ENCODE results near the gene KRT81. TPM values are rescaled to one million over a fixed set of nuclear protein-coding genes. Genes with fewer than 3 reads are reported as not detected.
"Not testable (repeated sequence)": the region's sequence is repeated elsewhere in the genome, so short reads cannot be mapped to it uniquely, and the experiment has no call there.

The KRT81 gene
- polyA plus RNA-seq, 4 donors: not detected

DNA sequence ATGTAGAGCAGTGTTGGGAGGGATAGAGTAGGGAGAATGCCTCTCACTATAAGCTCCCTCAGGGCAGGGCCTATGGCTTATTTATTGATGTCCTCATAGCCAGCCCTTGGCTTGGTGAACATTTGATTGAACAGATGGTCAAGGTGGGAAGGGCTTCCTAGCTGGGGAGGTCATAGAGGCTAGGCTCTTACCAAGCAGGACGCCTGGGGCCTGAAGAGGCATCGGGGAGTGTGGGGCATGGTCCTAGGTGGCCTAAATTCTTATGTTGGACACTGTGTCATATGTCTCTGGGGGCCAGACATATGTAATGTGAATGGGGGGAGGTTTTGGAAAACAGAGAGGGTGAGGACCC lies 34.8 kb downstream of the KRT81 start:
- no peak for DNase-seq (ENCODE audit: low read depth in 4 of 4, low spot score in 3 of 4)

DNA sequence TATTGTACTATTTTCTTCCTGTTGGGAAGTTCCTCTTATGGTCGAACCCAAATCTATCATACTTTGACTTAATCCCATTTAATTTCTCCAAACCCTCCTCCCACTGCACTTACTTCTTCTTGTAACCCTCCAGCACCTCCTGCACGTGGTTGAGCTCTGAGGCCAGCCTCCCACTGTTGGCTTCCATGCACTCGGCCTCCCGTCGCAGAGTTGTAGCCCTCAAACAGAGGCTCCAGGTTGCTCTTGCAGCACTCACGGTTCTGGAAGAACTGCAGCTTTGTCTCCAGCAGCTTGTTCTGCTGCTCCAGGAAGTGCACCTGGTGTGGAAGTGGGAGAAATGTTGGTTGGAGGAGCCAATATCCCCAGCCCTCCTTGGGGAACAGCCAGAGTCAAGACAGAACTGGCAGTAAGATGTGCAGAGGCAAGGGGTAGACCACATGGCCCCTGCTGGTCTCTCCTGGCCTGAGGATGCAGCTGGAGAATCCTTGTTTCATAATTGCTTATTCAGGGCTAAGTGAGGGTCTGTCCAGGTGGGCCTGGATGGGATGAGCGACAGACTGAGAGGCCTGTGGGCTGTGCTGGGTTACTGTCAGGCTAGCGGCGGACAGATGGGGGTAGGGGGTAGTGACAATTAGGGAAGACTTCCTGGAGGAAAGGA lies 35.3 kb downstream of the KRT81 start:
- no peak for DNase-seq (ENCODE audit: low read depth in 4 of 4, low spot score in 3 of 4)

DNA sequence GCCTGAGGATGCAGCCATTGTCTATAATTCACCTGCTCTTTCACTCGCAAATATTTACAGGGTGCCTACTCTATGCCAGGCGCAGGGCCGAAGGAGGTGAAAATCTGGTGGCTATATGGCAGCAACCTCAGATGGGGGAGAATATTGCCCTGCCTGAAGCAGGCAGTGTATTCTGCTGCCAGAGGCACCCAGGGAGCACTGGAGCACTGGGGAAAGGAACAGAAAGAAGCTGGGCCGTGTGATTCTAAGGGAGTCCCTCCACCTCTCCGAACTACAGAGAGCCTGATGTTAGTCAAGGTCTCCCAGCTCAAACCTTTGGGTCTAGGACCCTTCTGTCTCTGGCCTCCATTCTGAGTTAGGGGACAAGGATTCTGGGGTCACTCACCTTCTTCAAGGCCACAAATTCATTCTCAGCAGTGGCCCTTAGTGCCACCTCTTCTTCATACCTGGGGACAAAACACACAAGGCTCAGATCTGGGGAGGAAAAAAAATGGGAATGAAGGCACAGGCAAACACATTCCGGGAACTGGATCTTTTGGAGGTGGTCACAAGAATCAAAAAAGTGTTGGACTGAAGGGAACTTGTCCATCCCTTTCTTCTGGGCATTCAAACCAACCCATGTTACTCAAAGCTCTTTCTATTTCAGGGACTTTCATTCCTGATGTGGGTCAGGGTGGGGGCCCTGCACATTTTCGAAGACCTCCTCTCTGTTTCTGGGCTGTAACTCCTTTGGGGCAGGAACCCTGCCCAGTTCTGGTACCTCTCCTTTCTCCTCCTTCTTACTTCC lies 36.2 kb downstream of the KRT81 start:
- no peak for DNase-seq (ENCODE audit: low read depth in 4 of 4, low spot score in 3 of 4)

DNA sequence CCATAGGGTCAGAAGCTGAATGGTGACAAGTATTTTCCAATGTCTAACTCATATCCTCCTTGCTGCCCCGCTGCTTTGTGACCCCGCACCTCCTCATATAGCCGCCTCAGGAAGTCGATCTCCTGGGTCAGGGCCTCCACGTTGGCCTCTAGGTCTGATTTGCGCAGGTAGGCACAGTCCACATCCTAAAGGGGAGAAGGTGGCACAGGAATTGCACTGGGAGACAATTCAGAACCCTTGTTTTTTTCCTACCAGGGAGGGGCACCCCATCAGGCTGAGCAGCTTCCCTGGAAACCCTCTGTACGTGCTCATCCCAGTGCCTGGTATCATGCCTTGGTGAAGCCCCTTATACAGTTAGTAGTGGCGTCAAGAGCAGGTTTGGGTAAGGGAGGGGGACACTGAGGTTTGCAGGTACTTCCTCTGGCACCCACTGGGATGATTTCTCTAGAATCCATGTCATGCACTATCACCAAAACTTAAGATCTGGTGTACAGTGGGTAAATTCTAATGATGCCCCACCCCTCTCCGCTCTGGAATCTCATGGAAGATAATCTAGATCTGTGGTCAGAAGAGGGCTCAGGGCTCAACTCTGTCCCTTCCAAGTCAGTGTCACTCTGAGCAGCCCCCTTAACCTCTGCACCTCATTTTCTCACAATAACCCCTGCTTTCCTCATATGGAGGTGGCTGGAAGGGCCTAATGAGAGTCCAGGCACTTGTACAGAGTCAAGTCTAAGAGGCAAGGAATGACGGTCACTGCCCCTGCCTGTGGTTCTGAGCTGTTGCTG lies 37.0 kb downstream of the KRT81 start:
- DNase-seq (ENCODE audit: low read depth in 4 of 4, low spot score in 3 of 4): no peak

DNA sequence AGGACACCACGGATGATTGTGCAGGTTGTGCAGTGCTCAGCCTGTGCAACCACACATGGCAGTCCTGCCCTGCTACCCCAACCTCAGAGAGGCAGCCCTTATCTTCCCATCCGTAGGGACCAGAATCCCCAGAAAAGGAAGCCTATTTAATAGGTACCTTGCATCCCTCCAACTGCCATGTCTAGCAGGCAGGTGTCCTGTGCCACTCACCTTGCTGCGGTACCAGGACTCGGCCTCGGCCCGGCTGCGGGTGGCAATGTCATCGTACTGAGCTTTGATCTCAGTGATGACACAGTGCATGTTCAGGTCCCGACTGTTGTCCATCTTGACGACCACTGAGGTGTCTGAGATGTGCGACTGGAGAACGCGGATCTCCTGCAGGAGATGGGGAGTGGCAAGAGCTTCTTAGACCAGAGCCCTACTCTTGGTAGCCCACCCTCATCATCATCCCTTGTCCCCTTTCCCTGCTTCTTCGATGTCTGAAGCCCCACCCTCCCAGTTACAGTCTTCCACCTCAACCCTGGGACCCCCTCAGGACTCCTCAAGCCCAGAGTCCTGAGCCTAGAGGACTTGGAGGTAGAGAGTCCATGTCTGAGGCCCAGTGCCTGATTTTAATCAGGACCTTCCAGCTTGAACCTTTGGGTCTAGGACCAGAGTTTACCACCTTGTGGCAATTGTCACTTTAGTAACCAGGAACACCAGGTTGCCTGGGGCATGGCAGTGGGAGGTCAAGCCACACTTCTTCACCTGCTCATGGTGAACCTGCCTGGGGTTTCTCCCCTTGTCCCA lies 37.7 kb downstream of the KRT81 start:
- DNase-seq (ENCODE audit: low read depth in 4 of 4, low spot score in 3 of 4): no peak

DNA sequence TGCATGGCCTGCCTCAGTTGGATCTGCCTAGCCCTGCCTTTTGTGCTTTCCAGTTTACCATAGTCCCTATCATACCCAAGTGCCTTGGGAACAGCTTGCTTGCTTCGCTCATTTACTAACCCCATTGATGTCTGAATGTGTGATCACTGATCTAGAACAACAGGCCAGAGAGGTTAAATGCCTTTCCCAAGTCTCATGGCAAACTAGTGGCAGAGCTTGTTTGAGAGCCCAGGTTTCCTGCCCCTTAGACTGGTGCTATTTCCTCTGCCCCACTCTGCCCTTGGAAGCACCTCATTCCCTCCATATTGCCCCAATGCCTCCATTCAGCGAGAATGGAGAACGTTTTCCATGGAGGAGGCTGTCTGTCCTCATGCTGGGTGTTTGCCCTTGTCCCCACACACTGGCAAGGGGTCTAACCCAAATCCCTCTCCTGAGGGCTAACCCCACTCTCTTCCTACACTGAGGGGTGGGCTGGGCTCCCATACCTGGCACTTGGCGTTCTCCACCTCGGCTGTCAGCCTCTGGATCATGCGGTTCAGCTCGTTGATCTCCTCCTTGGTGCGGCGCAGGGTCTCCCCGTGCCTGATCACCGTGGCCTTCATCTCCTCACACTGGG lies 38.5 kb downstream of the KRT81 start:
- DNase-seq (ENCODE audit: low read depth in 4 of 4, low spot score in 3 of 4): no peak

DNA sequence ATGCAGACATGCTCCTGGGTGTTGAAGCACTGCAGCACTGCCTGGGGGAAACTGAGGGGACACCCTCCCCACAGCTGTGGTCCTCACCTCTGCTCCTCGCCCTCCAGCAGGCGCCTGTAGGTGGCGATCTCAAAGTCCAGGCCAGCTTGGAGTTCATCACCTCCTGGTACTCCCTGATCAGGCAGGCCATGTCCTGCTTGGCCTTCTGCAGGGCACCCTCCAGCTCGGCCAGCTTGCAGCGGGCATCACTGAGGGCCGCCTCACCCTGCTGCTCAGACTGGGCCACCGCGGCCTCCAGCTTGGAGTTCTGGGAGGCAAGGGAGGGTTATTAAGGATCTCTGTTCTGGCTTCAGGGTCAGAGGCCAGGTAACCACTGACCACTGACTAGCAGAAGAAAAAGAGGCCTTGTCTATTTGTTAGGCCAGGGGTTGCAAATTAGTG lies 39.1 kb downstream of the KRT81 start:
- DNase-seq (ENCODE audit: low read depth in 4 of 4, low spot score in 3 of 4): not testable (repeated sequence)

DNA sequence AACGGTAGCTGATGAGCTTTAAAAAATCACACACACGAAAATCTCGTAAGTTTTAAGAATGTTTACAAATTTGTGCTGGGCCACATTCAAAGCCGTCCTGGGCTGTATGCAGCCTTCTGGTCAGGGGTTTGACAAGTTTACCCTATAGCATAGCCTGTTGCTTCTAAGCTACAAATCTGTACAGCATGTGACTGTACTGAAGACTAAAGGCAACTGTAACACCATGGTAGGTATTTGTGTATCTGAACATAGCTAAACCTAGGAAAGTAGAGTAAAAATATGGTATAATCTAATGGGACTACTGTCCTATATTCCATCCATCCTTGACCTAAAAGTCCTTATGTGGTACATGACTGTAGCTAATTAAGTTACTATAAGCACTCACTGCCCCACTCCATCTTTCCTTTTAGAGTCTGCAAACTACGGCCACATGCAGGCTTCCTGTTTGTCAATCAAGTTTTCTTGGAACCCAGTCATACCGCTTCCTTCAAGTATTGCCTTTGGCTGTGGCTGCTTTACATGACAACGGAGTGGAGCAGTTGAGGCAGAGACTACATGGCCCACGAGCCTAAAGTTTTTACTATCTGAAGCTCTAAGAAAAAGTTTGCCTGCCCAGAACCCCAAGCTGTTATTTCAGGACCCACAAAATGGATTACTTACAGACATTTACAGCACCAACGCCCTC lies 39.8 kb downstream of the KRT81 start:
- no peak for DNase-seq (ENCODE audit: low read depth in 4 of 4, low spot score in 3 of 4)

DNA sequence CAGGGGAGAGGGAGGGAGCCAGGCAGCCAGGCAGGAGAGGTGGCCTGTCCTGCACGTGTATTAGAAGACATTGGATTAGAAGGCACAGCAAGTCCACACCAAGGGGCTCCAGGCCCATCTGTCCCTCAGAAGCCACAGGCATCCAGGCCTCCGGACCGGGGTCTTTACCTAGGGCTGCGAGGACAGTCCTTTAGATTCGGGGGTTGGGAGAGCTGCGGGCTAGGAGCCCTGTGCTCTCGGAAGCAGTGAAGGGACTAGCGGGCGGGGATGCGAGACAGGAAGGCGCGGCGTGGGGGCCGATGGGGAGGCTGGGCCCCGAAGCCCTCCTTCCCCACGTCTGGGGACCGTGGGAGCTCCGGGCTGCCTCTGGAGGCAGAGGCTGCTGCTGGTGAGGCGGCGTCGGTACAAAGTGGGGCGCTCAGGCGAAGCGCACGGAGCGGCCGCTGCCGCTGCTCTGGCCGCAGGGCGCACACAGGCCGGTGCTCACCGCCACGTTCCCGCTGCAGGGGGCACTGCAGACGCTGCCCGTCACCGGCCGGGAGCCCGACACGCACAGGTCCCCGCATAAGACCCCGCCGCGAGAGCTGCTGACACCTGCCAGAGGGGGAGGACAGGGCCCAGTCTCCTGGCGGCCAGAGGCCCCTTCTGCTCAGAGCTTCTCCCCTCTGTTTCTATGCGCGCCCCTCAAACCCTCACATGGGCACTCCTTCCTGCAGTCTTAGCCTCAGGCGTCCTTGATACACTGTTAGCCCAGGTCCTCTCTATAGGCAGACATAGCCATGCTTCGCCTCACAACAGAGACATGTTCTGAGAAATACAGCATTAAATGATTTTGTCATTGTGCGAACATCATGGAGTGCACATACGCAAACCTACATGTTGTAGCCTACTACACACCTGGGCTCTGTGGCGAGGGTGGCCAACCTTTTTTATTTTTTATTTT lies 41.0 kb downstream of the KRT81 start:
- DNase-seq (ENCODE audit: low read depth in 4 of 4, low spot score in 3 of 4): no peak

DNA sequence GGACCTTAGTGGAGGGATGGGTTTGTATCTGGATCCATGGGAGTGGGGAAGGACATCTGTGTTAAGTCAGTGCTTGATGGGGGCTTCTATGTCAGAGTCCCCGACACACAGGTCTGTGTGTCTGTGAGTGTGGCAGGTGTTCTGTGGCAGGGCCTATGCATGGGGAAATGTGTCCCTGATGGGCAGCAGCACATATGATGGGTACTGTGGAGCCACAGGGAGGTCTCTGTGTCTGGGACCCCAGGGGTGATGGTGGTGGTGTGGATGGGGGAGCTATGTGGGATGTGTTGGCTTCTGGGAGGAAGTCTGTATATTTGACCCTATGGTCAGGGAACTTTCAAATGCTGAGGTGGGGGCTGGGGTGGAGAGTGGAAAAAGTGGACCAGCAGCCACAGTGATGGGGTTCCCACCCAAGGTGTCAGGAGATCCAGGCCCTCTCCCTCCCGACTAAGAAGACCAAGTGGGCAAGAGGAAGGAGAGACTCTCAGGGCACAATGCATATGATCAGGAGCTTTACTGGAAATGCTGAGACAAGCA lies 41.8 kb downstream of the KRT81 start:
- no peak for DNase-seq (ENCODE audit: low read depth in 4 of 4, low spot score in 3 of 4)

DNA sequence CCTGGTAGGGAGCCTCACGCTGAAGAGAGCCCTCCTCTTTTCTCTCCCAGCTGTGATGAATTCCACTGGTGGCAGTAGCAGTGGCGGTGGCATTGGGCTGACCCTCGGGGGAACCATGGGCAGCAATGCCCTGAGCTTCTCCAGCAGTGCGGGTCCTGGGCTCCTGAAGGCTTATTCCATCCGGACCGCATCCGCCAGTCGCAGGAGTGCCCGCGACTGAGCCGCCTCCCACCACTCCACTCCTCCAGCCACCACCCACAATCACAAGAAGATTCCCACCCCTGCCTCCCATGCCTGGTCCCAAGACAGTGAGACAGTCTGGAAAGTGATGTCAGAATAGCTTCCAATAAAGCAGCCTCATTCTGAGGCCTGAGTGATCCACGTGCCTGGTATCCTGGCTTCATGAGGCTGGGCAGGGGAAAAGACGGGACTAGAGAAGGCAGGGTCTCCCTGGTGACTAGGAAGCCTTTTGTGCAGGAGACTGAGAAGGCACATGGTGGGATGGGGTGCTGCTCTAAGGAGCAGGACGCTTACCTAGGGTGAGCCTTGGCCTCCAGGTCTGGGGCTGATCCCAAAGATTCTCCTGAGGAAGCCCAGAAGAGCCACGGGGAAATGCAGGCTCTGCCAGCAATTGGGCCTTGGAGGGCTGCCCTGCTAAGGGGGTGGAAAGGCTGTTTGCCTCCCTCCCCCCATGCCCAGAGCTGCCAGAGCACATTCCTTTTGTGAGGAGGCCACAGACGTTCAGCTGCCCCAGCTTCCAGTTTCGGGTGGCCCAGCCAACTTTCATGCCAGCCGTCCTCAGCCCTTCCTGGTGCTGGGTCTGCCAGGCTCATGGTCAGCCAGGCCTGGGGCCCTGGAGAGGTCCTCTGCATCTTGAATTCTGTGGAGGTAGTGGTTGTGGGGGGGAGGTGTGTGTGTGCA lies 42.5 kb downstream of the KRT81 start:
- DNase-seq (ENCODE audit: low read depth in 4 of 4, low spot score in 3 of 4): no peak

DNA sequence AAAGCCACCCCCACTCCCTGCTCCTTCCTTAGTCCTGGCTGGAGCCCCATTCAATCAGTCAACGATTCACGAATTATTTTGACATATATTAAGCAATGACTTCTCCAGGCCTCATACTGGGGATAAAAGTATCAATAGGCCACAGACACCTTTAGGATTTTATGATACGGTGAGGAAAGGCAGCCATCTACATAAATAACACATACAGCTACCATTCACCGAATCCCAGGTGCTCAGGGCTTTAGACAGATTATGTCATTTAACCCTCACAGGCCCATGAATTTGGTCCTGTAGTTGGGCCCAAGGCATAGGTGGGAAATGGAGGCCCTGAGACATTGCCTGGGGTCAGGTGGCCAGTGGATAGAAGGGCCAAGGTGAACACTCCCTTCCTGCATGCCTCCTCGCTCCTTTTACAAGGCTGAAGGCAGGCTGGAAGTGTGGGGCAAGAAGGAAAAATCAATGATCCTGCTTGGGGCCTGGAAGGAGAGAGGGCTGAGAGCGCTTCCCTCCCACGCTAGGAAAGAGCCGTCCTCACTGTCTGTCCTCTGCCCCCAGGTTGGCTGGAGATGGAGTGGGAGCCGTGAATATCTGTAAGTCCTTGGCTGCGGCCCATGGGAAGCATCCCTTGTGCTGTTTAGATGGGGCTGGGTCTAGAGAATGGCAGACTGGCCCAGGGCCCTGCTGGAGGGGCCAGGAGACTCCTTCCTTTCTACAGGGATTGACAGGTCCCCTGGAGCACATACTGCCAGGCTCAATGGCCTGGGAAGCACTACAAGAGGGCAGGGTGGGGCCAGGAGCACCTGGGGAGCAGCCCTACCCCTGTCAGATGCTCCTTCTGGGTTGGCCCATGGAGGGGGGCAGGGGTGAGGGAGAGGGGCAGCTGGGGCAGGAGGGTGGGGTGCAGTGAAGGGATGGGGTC lies 43.5 kb downstream of the KRT81 start:
- DNase-seq (ENCODE audit: low read depth in 4 of 4, low spot score in 3 of 4): no peak

DNA sequence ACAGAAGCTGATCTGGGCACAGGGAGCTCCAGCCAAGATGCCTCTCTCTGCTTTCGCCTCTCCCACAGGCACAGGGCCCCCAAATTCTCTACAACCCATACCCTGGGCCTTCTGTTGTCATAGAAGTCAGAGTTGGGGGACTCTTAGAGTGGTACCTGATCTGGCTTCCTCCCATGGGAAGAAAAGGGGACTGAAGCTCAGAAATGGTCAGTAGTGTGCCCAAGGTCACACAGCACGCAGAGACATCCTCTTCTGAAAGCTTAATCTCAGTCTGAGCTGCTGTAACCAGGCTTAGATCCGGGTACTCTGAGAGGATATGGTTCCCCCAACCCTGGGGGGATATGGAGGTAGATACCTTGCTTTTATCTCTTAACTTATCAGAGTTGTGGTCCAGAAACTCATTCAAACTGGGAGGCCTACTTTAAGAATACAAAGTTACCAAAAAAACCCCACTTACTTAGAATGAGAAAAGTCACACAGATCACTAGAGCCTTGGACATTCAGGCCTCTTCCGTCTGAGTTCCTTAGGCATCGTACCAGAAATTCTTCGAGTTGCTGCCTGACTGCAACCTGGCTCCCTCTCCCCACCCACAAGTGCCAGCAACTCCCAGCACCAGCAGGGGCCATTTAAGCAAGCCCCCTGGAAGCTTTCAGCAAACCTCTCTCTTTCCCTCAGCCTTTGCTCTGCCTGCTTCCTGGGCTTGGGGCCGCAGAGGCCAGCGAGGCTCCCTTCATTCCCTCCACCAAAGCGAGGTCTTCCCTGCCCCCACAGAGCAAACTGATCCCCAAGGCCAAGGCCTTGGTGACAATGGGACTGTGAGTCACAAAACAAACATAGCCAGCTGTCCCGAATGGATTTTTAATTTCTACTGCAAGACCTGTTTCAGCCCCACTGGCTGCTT lies 44.4 kb downstream of the KRT81 start:
- DNase-seq (ENCODE audit: low read depth in 4 of 4, low spot score in 3 of 4): no peak

DNA sequence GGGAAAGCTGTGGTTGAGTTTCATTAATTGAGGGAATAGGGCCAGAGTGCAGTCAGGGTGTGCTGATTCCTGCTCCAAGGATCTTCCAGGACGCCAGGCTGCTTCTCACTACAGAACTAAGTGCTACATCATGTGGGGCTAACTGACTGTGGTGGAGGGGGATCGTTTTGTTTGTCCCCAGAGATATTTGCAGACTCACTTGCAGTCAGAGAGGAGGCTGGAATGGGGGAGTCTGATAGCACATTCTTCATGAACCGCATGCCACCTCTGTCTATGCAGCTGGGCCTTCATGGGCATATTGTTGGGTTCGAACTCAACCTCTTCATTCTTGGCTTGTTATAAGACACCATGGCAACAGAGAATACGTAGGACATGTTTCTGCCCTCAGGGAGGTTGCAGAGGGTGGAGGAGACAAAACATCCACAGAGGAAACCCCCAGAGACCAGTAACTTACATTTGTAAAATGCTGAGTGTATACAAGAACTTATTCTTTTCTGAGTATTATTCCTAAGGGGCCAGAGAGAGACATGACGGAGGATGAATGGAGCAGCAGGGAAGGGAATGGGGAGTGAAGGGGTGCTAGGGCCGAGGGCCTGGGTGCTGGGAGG lies 45.3 kb downstream of the KRT81 start:
- DNase-seq (ENCODE audit: low read depth in 4 of 4, low spot score in 3 of 4): no peak
